ENCODE results near the gene GABRG3. TPM values are rescaled to one million over a fixed set of nuclear protein-coding genes. Genes with fewer than 3 reads are reported as not detected.

GABRG3 gene
- total RNA-seq, 1 experiment from 2014 or later, result not detected

- Histone ChIP-seq H4K20me1 (ENCODE audit: insufficient read depth) (no peaks in the 10 kb centered on the region), H3K9me3 (ENCODE audit: control insufficient read depth in 1 of 2, insufficient read depth in 1 of 2, low read depth in 1 of 2, low read length in 2 of 2) (peaks cover 31 to 50% of the 10 kb centered on the region in 2 experiments; a peak in 2 of 4 replicates), H3K4me2 (ENCODE audit: low read length) (no peak overlapping the region), H3K9me2 (ENCODE audit: insufficient read depth) (no peaks in the 10 kb centered on the region), H3K36me3 (ENCODE audit: control insufficient read depth in 1 of 2, insufficient read depth in 2 of 2, low read length in 2 of 2) (no peaks in the 10 kb centered on the region), H3K79me2 (ENCODE audit: insufficient read depth, low read length) (no peaks in the 10 kb centered on the region), H3K4me3 (replicated peaks in 1 of 2; ENCODE audit: low read depth in 1 of 2, low read length in 2 of 2) (no peak overlapping the region), H3K27me3 (ENCODE audit: insufficient read depth, low read length) (no peaks in the 10 kb centered on the region), H2AFZ (ENCODE audit: low read depth, low read length, poor library complexity, severe bottlenecking) (no peak overlapping the region), H3K27ac (ENCODE audit: low read depth, low read length) (no peak overlapping the region), H3K9ac (ENCODE audit: low read length) (no peak overlapping the region), H3K4me1 (ENCODE audit: control insufficient read depth in 1 of 2, insufficient read depth in 2 of 2, low read length in 2 of 2) (no peaks in the 10 kb centered on the region)
- BruUV-seq (replicated peaks), result no TSS peak
- ATAC-seq (no peak), DNase-seq (ENCODE audit: low read depth, low spot score) (no peak)
- ChIA-PET POLR2A (no interaction called here), CTCF (no interaction called here), RAD21 (ENCODE audit: low non-redundant PET in 1 of 2, low total read pairs in 2 of 2, uncharacterized antibody in 2 of 2, unreplicated experiment in 2 of 2) (no interaction called here)
- TF ChIP-seq EZH2phosphoT487 (IDR thresholded peaks at IDR 0.05; ENCODE audit: borderline replicate concordance) (no peak), SP1 (IDR thresholded peaks at IDR 0.05; ENCODE audit: low read depth) (no peak), ATF3 (IDR thresholded peaks at IDR 0.05) (no peak), RAD21 (IDR thresholded peaks at IDR 0.05; ENCODE audit: low read depth) (no peak), YY1 (IDR thresholded peaks at IDR 0.05; ENCODE audit: extremely low read depth, insufficient replicate concordance, low read depth, low read length) (no peak), ZNF274 (IDR thresholded peaks at IDR 0.05; ENCODE audit: low read depth, low read length) (no peak), POLR2A (IDR thresholded peaks at IDR 0.05; ENCODE audit: borderline replicate concordance, extremely low read depth, insufficient read depth, insufficient read length) (no peak), JUND (IDR thresholded peaks at IDR 0.05) (no peak), REST (IDR thresholded peaks at IDR 0.05; ENCODE audit: low read depth) (no peak), SRF (IDR thresholded peaks at IDR 0.05; ENCODE audit: low read depth) (no peak)
- intact Hi-C loops (cut with micrococcal nuclease), result no loop called here
Measured at GRCh38 chr15:27123291-27123690, 152.3 kb downstream of the GABRG3 start.

All from HCT116 (cell line).